Testis (tissue), 2 donors: ENCODE measurements around the gene DENND1C.

Experiments
- POLR2A ChIP-seq: fragments of 450-650 bp; IDR thresholded peaks from one replicate; pipeline ENCODE4 v1.6.1; 2017; ENCODE audit warnings: antibody characterized with exemption, mild to moderate bottlenecking, moderate library complexity
- TF ChIP-seq, protein P1 (sequence below), 3 experiments: fragments of 450-650 bp in 2 of 3; fragments of 200-600 bp in 1 of 3; sonication (generic) in 1 of 3; IDR thresholded peaks; one replicate each; pipeline ENCODE4 v1.5.1; 2016 to 2019; ENCODE audit warnings: antibody characterized with exemption in 3 of 3, mild to moderate bottlenecking in 2 of 3, moderate library complexity in 1 of 3

DNA sequence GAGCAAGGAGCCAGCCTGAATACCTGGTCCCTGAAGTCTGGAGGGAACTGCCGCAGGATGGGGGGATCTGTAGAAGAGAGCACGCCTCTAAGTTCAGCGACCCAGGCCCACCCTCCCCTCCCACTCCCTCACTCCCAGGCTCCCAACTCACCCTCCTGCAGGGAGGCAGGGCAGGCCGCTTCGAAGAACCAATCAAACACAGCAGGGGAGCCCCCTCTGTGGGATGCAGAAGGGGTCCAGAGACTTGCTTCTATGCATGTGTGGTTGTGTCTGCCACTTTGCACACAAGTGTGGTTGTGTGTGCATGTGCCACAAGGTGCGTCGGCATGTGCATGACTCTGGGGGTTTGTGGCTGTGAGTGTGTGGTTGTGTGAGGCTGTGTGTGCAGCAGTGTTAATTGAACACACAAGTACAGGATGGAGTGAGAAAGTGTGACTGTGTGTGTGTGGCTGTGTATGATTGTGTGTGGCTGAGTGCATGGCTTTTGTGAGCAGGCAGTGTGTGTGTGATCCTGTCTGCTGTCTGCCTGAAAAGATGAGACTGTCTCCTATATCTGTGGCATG, 1.7 kb downstream of the DENND1C start:
- TF ChIP-seq, protein P1, sequence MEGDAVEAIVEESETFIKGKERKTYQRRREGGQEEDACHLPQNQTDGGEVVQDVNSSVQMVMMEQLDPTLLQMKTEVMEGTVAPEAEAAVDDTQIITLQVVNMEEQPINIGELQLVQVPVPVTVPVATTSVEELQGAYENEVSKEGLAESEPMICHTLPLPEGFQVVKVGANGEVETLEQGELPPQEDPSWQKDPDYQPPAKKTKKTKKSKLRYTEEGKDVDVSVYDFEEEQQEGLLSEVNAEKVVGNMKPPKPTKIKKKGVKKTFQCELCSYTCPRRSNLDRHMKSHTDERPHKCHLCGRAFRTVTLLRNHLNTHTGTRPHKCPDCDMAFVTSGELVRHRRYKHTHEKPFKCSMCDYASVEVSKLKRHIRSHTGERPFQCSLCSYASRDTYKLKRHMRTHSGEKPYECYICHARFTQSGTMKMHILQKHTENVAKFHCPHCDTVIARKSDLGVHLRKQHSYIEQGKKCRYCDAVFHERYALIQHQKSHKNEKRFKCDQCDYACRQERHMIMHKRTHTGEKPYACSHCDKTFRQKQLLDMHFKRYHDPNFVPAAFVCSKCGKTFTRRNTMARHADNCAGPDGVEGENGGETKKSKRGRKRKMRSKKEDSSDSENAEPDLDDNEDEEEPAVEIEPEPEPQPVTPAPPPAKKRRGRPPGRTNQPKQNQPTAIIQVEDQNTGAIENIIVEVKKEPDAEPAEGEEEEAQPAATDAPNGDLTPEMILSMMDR (IDR thresholded peaks at IDR 0.05), result no peak
- no peak for TF ChIP-seq POLR2A
